HepG2 (cell line): ENCODE measurements around the gene YIF1A. TPM values are rescaled to one million over a fixed set of nuclear protein-coding genes. Genes with fewer than 3 reads are reported as not detected.
"Not testable (repeated sequence)": the region's sequence is repeated elsewhere in the genome, so short reads cannot be mapped to it uniquely, and the experiment has no call there.

Source experiments
- ATAC-seq: fragments of 200-7000 bp; cut with Tn5 transposase; 3 replicates; pipeline ENCODE4 v1.9.1; 2020; ENCODE audit warnings: mild to moderate bottlenecking, moderate library complexity
- BruUV-seq: library from RNA; stranded (reverse); fragments of 400-500 nt; replicated peaks from 2 replicates; lab custom pipeline; 2021; lab: Mats Ljungman, UMichigan
- CTCF ChIA-PET: fragments of 300-600 bp; formaldehyde crosslinking; extraction: SDS; loops from one replicate; lab custom pipeline; 2021; ENCODE audit warnings: low total read pairs, inconsistent platforms, low intra/inter-chr PET ratio; lab: Yijun Ruan, JAX
- POLR2A ChIA-PET: fragments of 350-600 bp; sonication (Branson Sonifier 250); formaldehyde crosslinking; loops from one replicate; lab custom pipeline; 2020; ENCODE audit warnings: antibody characterized with exemption, inconsistent platforms; lab: Yijun Ruan, JAX
- DNase-seq: peaks from one replicate; pipeline ENCODE4 v3.0.0-alpha.2; 2015; ENCODE audit warnings: low spot score
- FAIRE-seq: peaks from 3 replicates; lab custom pipeline; 2011; peaks lifted over from hg19 to GRCh38; lab: Jason Lieb, UNC
- H2AFZ ChIP-seq: one replicate; pipeline ENCODE4 v1.6.1; 2011; ENCODE audit warnings: low read length, inconsistent platforms
- H3K27ac ChIP-seq: fragments of 300-600 bp; 3 replicates; pipeline ENCODE4 v1.8.0; 2011; ENCODE audit warnings: mixed run types, mild to moderate bottlenecking, mixed read lengths, low read length, inconsistent platforms; ENCODE audit not compliant: insufficient read depth; ENCODE audit errors: extremely low read length
- H3K27me3 ChIP-seq, 2 experiments: fragments of 200-600 bp in 1 of 2; 2 replicates in 1 of 2; 3 replicates in 1 of 2; pipeline versions ENCODE4 v1.6.0 to v1.8.0; 2011; ENCODE audit warnings: low read length in 2 of 2, mild to moderate bottlenecking in 2 of 2, moderate library complexity in 2 of 2, inconsistent platforms in 1 of 2; ENCODE audit not compliant: insufficient read depth in 2 of 2, control insufficient read depth in 1 of 2
- H3K36me3 ChIP-seq, 2 experiments: fragments of 200-600 bp in 1 of 2; replicated peaks in 1 of 2; 2 replicates in 1 of 2; 3 replicates in 1 of 2; pipeline versions ENCODE4 v1.5.1 to v1.8.0; 2011; ENCODE audit warnings: low read length in 2 of 2, inconsistent platforms in 1 of 2; ENCODE audit not compliant: insufficient read depth in 2 of 2, control insufficient read depth in 1 of 2
- H3K4me1 ChIP-seq: 2 replicates; pipeline ENCODE4 v1.5.1; 2012; ENCODE audit warnings: low read length, inconsistent platforms; ENCODE audit not compliant: insufficient read depth
- H3K4me2 ChIP-seq: 2 replicates; pipeline ENCODE4 v1.6.0; 2011; ENCODE audit warnings: low read depth, low read length, inconsistent platforms
- H3K4me3 ChIP-seq, 3 experiments: fragments of 200-600 bp in 1 of 3; sonication (generic), shearing (Covaris generic) in 1 of 3; replicated peaks in 1 of 3; 2 replicates each; pipeline ENCODE4 v1.5.1; 2011 to 2016; ENCODE audit warnings: low read length in 3 of 3, inconsistent platforms in 2 of 3, low read depth in 2 of 3, mild to moderate bottlenecking in 2 of 3, control low read depth in 1 of 3, mixed read lengths in 1 of 3; ENCODE audit not compliant: insufficient read depth in 1 of 3
- H3K79me2 ChIP-seq: one replicate; pipeline ENCODE4 v1.6.1; 2011; ENCODE audit warnings: low read length, inconsistent platforms; ENCODE audit not compliant: insufficient read depth
- H3K9ac ChIP-seq: 2 replicates; pipeline ENCODE4 v1.6.0; 2011; ENCODE audit warnings: mild to moderate bottlenecking, low read depth, low read length, inconsistent platforms; ENCODE audit not compliant: insufficient read depth
- H3K9me3 ChIP-seq: 2 replicates; pipeline ENCODE4 v1.5.1; 2012; ENCODE audit warnings: mild to moderate bottlenecking, low read length
- H4K20me1 ChIP-seq: 2 replicates; pipeline ENCODE4 v1.6.0; 2011; ENCODE audit warnings: inconsistent platforms, mild to moderate bottlenecking, low read length, moderate library complexity; ENCODE audit not compliant: insufficient read depth
- CSRNP1 ChIP-seq: sonication (generic); formaldehyde crosslinking; IDR thresholded peaks from 2 replicates; pipeline ENCODE4 v1.8.1; 2023; ENCODE audit warnings: mild to moderate bottlenecking, missing genetic modification reagents
- EP300 ChIP-seq, 3 experiments: sonication (generic) in 1 of 3; formaldehyde crosslinking in 1 of 3; IDR thresholded peaks; 2 replicates each; pipeline versions ENCODE4 v1.5.1 to v1.6.1; 2011 to 2020; ENCODE audit warnings: low read depth in 2 of 3, low read length in 2 of 3, borderline replicate concordance in 1 of 3, improper control_type of control experiment in 1 of 3, mild to moderate bottlenecking in 1 of 3, missing genetic modification reagents in 1 of 3, moderate library complexity in 1 of 3
- HCFC1 ChIP-seq: fragments of 150-350 bp; IDR thresholded peaks from 2 replicates; pipeline ENCODE4 v1.6.1; 2014; ENCODE audit warnings: low read depth, low read length
- HOXA9 ChIP-seq: sonication (generic); formaldehyde crosslinking; IDR thresholded peaks from 2 replicates; pipeline ENCODE4 v1.8.1; 2022; ENCODE audit warnings: missing genetic modification reagents, mild to moderate bottlenecking, moderate library complexity, borderline replicate concordance
- NCOA1 ChIP-seq: sonication (generic); formaldehyde crosslinking; IDR thresholded peaks from 2 replicates; pipeline ENCODE4 v1.9.0; 2021; ENCODE audit warnings: missing genetic modification reagents
- NFKBIZ ChIP-seq: IDR thresholded peaks from 2 replicates; pipeline ENCODE4 v1.6.1; 2018; ENCODE audit warnings: missing genetic modification reagents, missing compliant biosample characterization
- NR2C2 ChIP-seq: sonication (generic); formaldehyde crosslinking; IDR thresholded peaks from 2 replicates; pipeline ENCODE4 v1.4.0; 2020; ENCODE audit warnings: missing genetic modification reagents, mild to moderate bottlenecking, moderate library complexity, borderline replicate concordance
- ONECUT2 ChIP-seq: sonication (generic); formaldehyde crosslinking; IDR thresholded peaks from 2 replicates; pipeline ENCODE4 v1.4.0; 2020; ENCODE audit warnings: missing genetic modification reagents
- RBFOX2 ChIP-seq: fragments of 200-400 bp; formaldehyde crosslinking; IDR thresholded peaks from 2 replicates; pipeline ENCODE4 v1.6.1; 2017; ENCODE audit warnings: low read depth, mild to moderate bottlenecking, low read length
- ZBTB20 ChIP-seq: sonication (generic); formaldehyde crosslinking; IDR thresholded peaks from 2 replicates; pipeline ENCODE4 v1.8.1; 2023; ENCODE audit warnings: missing genetic modification reagents, low read depth, mild to moderate bottlenecking, borderline replicate concordance
- ZBTB8A ChIP-seq: sonication (generic); formaldehyde crosslinking; IDR thresholded peaks from 2 replicates; pipeline ENCODE4 v1.4.0; 2020; ENCODE audit warnings: mild to moderate bottlenecking, low read depth, missing genetic modification reagents, borderline replicate concordance
- ZC3H13 ChIP-seq: sonication (generic); formaldehyde crosslinking; IDR thresholded peaks from 2 replicates; pipeline ENCODE4 v1.8.1; 2023; ENCODE audit warnings: mild to moderate bottlenecking, missing genetic modification reagents, moderate library complexity
- ZEB1 ChIP-seq: IDR thresholded peaks from 2 replicates; pipeline ENCODE4 v1.6.1; 2012; ENCODE audit warnings: mild to moderate bottlenecking, low read depth, inconsistent platforms; ENCODE audit not compliant: insufficient replicate concordance
- ZFP1 ChIP-seq: IDR thresholded peaks from 2 replicates; pipeline ENCODE4 v1.6.1; 2016
- ZNF446 ChIP-seq: sonication (generic); formaldehyde crosslinking; IDR thresholded peaks from 2 replicates; pipeline ENCODE4 v1.5.0; 2020; ENCODE audit warnings: mild to moderate bottlenecking, missing genetic modification reagents
- ZNF549 ChIP-seq: sonication (generic); formaldehyde crosslinking; IDR thresholded peaks from 2 replicates; pipeline ENCODE4 v1.5.0; 2020; ENCODE audit warnings: missing genetic modification reagents
- ZNF782 ChIP-seq: sonication (generic); formaldehyde crosslinking; IDR thresholded peaks from 2 replicates; pipeline ENCODE4 v1.4.0; 2020; ENCODE audit warnings: missing genetic modification reagents, mild to moderate bottlenecking, borderline replicate concordance
- WGBS: methylation state at CpG from one replicate; pipeline ENCODE4 v1.1.6; 2017; ENCODE audit warnings: low lambda C conversion rate; 5-methylcytosine and 5-hydroxymethylcytosine counted together
- in situ Hi-C: cut with HindIII; loops from 2 replicates; pipeline ENCODE4 v1.10.0; 2017; ENCODE audit warnings: low pct_unique_long_range_greater_than_20kb; ENCODE audit not compliant: extremely low pct_ligation_motif_present
- intact Hi-C: fragments of 100-400 bp; cut with micrococcal nuclease; formaldehyde crosslinking; loops from one replicate; pipeline ENCODE4 v1.10.0; 2022; ENCODE audit not compliant: unreplicated experiment
- polyA plus RNA-seq, 8 experiments: library from polyadenylated mRNA; depleted of rRNA in 3 of 8; stranded (reverse) in 7 of 8; unstranded in 1 of 8; fragments of >200 nt; fragmentation: Illumina TruSeq in 4 of 8; extraction: Trizol in 4 of 8; gene quantifications; 2 replicates each; pipeline versions ENCODE4 v1.2.1 to v1.2.3, GENCODE V29; 2011 to 2016; ENCODE audit warnings: low read depth in 4 of 8, missing spikeins in 1 of 8, mixed read lengths in 1 of 8; ENCODE audit not compliant: insufficient read depth in 1 of 8
- total RNA-seq, 5 experiments: library from RNA; depleted of rRNA; stranded (reverse); fragments of >200 nt; fragmentation: Illumina TruSeq; extraction: Trizol; gene quantifications; 2 replicates each; pipeline ENCODE4 v1.2.3, GENCODE V29; 2016; ENCODE audit warnings: low read depth in 1 of 5

Gene YIF1A
- total and polyA plus RNA-seq, 2 of the 13 experiments (the other 11 are each of a cell fraction or from before 2014, with no cell fraction given): 133 to 145 TPM

DNA sequence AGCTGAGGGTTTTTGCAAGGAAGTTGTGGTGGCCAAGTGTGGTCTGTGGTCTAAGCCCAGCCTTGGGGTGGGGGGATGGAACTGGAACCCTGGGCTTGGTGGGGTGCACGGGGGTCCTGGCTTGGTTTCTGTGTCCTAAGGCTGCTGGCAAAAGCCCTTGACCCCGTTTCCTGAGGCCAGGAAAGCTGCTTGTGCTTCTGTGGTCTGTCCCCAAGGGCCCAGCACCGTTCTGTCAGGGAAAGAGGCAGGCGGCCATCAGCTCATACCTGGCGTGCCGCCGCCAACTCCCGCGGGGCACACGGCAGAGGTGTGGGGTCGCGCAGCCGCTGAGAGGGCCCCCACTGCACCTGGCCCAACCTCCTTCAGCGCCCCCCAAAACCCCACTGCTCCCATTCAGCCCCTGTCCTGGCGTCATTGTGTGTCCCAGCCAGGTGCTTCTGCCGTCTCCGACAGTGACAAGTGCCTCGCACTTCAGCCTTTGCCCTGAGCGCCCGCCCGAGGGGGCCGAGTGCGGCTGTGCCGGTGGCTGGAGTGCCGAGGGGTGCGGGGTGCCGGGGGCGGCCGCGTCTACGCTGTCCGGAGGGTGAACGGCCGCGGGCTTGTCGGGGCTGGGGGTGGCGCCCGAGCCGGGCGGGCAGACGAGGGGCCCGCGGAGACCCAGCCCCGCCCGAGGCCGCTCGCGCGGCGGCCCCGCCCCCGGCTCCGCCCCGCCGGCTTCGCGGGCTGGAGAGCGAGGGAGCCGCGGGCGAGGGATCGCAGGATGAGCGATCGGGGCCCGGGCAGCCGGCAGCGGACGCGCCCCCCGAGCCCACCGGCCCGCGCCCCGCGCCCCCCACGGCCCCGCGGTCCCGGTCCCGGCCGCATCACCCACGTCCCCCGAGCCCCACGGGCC, 11.2 kb downstream of the YIF1A start, which contains the start of gene CNIH2 (continued):
- TF ChIP-seq ZNF782 (CRISPR knock-in tag) (no peak), EP300 (IDR thresholded peaks at IDR 0.05; ENCODE audit: low read depth in 2 of 2, low read length in 2 of 2) (no peak), EP300 (CRISPR knock-in tag; IDR thresholded peaks at IDR 0.05; ENCODE audit: borderline replicate concordance) (no peak), NR2C2 (CRISPR knock-in tag) (no peak), NFKBIZ (CRISPR knock-in tag) (no peak), ZEB1 (no peak), ZBTB8A (CRISPR knock-in tag) (no peak), NCOA1 (no peak), ZFP1 (CRISPR knock-in tag) (no peak), RBFOX2 (peak; percentile 55), HCFC1 (no peak), HOXA9 (CRISPR knock-in tag) (no peak), ZC3H13 (0 out of 2 replicates have a peak, but pooled peaks have one; percentile 26), ZNF549 (CRISPR knock-in tag) (no peak), CSRNP1 (CRISPR knock-in tag) (no peak), ONECUT2 (CRISPR knock-in tag) (no peak), ZBTB20 (CRISPR knock-in tag) (no peak), ZNF446 (CRISPR knock-in tag) (0 out of 2 replicates have a peak, but pooled peaks have one; percentile 24)

- H3K4me3 ChIP-seq, H2AFZ ChIP-seq, BruUV-seq, H3K9me3 ChIP-seq, H3K27me3 ChIP-seq, ATAC-seq, H4K20me1 ChIP-seq, CTCF ChIA-PET, H3K27ac ChIP-seq, DNase-seq, H3K79me2 ChIP-seq, intact Hi-C loops, in situ Hi-C loops, H3K9ac ChIP-seq, H3K4me2 ChIP-seq, FAIRE-seq: not testable (repeated sequence)
- POLR2A ChIA-PET: interaction anchor here (0.9 to 1.1 kb wide), 2 partner anchors 8 to 12 kb away, joined by 5 read pairs; partner anchors contain the start of genes RAB1B and YIF1A
- Histone ChIP-seq H3K36me3 (peaks cover 18 to 31% of the 10 kb centered on the region in 2 experiments), H3K4me1 (peaks cover 33% of the 10 kb centered on the region)
- 91% methylated on average over 4 of the region's 4 CpGs for WGBS
These were observed 11.9 kb downstream of the YIF1A start for GRCh38 chr11:66277064-66277463.
